ENCODE data around the gene DCAF7.

DNA sequence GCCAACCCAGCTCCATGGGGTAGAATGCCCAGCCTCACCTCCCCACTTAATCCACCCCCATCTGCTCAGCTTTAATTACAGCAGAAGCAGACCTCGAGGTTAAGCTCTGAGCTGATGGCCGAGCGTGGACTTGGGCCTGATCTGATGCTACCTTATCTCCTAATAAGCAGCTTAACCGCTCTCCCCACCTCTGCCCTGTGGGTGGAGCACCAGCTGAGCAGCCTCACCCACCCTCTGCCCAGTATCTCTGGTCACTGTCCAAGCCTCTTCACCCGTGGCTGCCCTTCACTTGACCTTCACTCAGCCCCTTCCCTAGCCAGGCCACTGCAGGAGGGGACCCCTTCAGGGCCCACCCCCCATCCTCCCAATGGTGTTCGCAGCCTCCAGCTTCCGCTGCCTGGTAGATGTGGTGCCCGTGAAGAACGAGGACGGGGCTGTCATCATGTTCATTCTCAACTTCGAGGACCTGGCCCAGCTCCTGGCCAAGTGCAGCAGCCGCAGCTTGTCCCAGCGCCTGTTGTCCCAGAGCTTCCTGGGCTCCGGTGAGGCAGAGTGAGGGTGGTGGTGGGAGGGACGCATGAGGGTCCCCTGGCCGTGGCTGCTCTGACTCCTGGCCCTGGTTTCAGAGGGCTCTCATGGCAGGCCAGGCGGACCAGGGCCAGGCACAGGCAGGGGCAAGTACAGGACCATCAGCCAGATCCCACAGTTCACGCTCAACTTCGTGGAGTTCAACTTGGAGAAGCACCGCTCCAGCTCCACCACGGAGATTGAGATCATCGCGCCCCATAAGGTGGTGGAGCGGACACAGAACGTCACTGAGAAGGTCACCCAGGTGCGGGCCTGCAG, 20.3 kb upstream of the DCAF7 start:
- TF ChIP-seq CTCF (IDR thresholded peaks at IDR 0.05) (no peak), POLR2A (IDR thresholded peaks at IDR 0.05) (no peak)

All from heart left ventricle (tissue), 13 donors.